Cardiac fibroblast (primary cell): ENCODE results near the gene ENOX2.
"Not testable (repeated sequence)": the region's sequence is repeated elsewhere in the genome, so short reads cannot be mapped to it uniquely, and the experiment has no call there.

Experiments
- DNase-seq, 2 donors: peaks; one replicate each; pipeline versions ENCODE4 v3.0.0 to v3.0.0-alpha.2; 2010; ENCODE audit warnings: low read depth in 2 of 2
- H3K4me3 ChIP-seq, 2 donors: replicated peaks in 1 of 2; 1 replicate in 1 of 2; 2 replicates in 1 of 2; pipeline ENCODE4 v1.5.1; 2011; ENCODE audit warnings: low read depth in 2 of 2, low read length in 2 of 2, mild to moderate bottlenecking in 2 of 2, moderate library complexity in 1 of 2
- CTCF ChIP-seq: IDR thresholded peaks from one replicate; pipeline ENCODE4 v1.5.1; 2011; ENCODE audit warnings: low read depth, mild to moderate bottlenecking, low read length, inconsistent platforms

Gene ENOX2

GRCh38 chrX:130803537-130803936, 99.5 kb downstream of the ENOX2 start:
- no peak for DNase-seq
- H3K4me3 ChIP-seq, result no peak overlapping the region
- TF ChIP-seq CTCF, result no peak

GRCh38 chrX:130801901-130802300, 101.1 kb downstream of the ENOX2 start:
- DNase-seq, result peak; percentile 2 to 29
- TF ChIP-seq CTCF, result no peak
- H3K4me3 ChIP-seq, result no peak overlapping the region

GRCh38 chrX:130799393-130799792, 103.6 kb downstream of the ENOX2 start:
- peak; percentile 12 to 48 for DNase-seq
- no peak overlapping the region for H3K4me3 ChIP-seq
- TF ChIP-seq CTCF, result no peak

GRCh38 chrX:130793975-130794374, 109.0 kb downstream of the ENOX2 start:
- DNase-seq, result no peak
- TF ChIP-seq CTCF, result no peak
- no peak overlapping the region for H3K4me3 ChIP-seq

- not testable (repeated sequence) for DNase-seq, H3K4me3 ChIP-seq
Observed at GRCh38 chrX:130791870-130792269, 111.1 kb downstream of the ENOX2 start.

- TF ChIP-seq CTCF, result no peak
- no peak for DNase-seq
- no peak overlapping the region for H3K4me3 ChIP-seq
Observed at GRCh38 chrX:130789793-130790192, 113.2 kb downstream of the ENOX2 start.

- DNase-seq, result no peak
- TF ChIP-seq CTCF, result no peak
- no peak overlapping the region for H3K4me3 ChIP-seq
Observed at GRCh38 chrX:130788786-130789581, 114.0 kb downstream of the ENOX2 start.
